HL-60 (cell line): ENCODE results near the gene GBA3.

Experiments
- DNase-seq, 2 experiments: peaks; one replicate each; pipeline ENCODE4 v3.0.0-alpha.2; 2010 to 2020; ENCODE audit warnings: low read depth in 1 of 2, low spot score in 1 of 2
- H3K27ac ChIP-seq: fragments of 250-450 bp; sonication (Bioruptor Pico); replicated peaks from 2 replicates; pipeline ENCODE4 v1.5.1; 2020; ENCODE audit warnings: mild to moderate bottlenecking, moderate library complexity
- H3K27me3 ChIP-seq: fragments of 250-450 bp; sonication (Bioruptor Pico); 2 replicates; pipeline ENCODE4 v1.5.1; 2021; ENCODE audit warnings: mild to moderate bottlenecking, moderate library complexity; ENCODE audit not compliant: insufficient read depth, poor library complexity, severe bottlenecking
- H3K4me3 ChIP-seq: replicated peaks from 2 replicates; pipeline ENCODE4 v1.5.1; 2011; ENCODE audit warnings: mild to moderate bottlenecking, control low read depth, low read length; ENCODE audit not compliant: insufficient read depth
- CTCF ChIP-seq: IDR thresholded peaks from one replicate; pipeline ENCODE4 v1.5.1; 2011; ENCODE audit warnings: low read length, control low read depth, inconsistent platforms; ENCODE audit not compliant: insufficient read depth
- GABPA ChIP-seq: IDR thresholded peaks from 2 replicates; pipeline ENCODE4 v1.6.1; 2012; ENCODE audit warnings: low read depth
- POLR2AphosphoS5 ChIP-seq: IDR thresholded peaks from 2 replicates; pipeline ENCODE4 v1.6.1; 2012; ENCODE audit warnings: low read depth
- REST ChIP-seq: IDR thresholded peaks from 2 replicates; pipeline ENCODE4 v1.6.1; 2012; ENCODE audit warnings: low read depth; ENCODE audit not compliant: insufficient replicate concordance
- SPI1 ChIP-seq: IDR thresholded peaks from 2 replicates; pipeline ENCODE4 v1.6.1; 2012; ENCODE audit warnings: low read depth, mild to moderate bottlenecking, borderline replicate concordance

The GBA3 gene

GRCh38 chr4:22803512-22803911 lies 110.8 kb downstream of the GBA3 start:
- no peak for DNase-seq

GRCh38 chr4:22814906-22815305 lies 122.2 kb downstream of the GBA3 start:
- Histone ChIP-seq H3K27ac (no peak overlapping the region), H3K4me3 (no peak overlapping the region), H3K27me3 (no peaks in the 10 kb centered on the region)
- TF ChIP-seq POLR2AphosphoS5 (no peak), CTCF (no peak), GABPA (no peak), REST (no peak), SPI1 (no peak)
- no peak for DNase-seq

More at GRCh38 chr4:22803512-22803911, 110.8 kb downstream of the GBA3 start:
- no peaks in the 10 kb centered on the region for H3K27me3 ChIP-seq
- no peak for TF ChIP-seq CTCF
- TF ChIP-seq REST, result no peak
- TF ChIP-seq POLR2AphosphoS5, result no peak
- TF ChIP-seq GABPA, result no peak
- TF ChIP-seq SPI1, result no peak
- H3K27ac ChIP-seq, result no peak overlapping the region
- H3K4me3 ChIP-seq, result no peak overlapping the region

- DNase-seq, result no peak
- Histone ChIP-seq H3K27ac (no peak overlapping the region), H3K4me3 (no peak overlapping the region), H3K27me3 (no peaks in the 10 kb centered on the region)
- no peak for TF ChIP-seq GABPA
- no peak for TF ChIP-seq CTCF
- TF ChIP-seq SPI1, result no peak
- TF ChIP-seq POLR2AphosphoS5, result no peak
- TF ChIP-seq REST, result no peak
Measured at GRCh38 chr4:22824091-22824490, 131.4 kb downstream of the GBA3 start.
